ENCODE results near the gene TENT4A. TPM values are rescaled to one million over a fixed set of nuclear protein-coding genes. Genes with fewer than 3 reads are reported as not detected.
"Not testable (repeated sequence)": the region's sequence is repeated elsewhere in the genome, so short reads cannot be mapped to it uniquely, and the experiment has no call there.

Gene TENT4A
- total RNA-seq, 3 donors from 2014 or later = 16.0 to 26.2 (median 16.3) TPM

DNA sequence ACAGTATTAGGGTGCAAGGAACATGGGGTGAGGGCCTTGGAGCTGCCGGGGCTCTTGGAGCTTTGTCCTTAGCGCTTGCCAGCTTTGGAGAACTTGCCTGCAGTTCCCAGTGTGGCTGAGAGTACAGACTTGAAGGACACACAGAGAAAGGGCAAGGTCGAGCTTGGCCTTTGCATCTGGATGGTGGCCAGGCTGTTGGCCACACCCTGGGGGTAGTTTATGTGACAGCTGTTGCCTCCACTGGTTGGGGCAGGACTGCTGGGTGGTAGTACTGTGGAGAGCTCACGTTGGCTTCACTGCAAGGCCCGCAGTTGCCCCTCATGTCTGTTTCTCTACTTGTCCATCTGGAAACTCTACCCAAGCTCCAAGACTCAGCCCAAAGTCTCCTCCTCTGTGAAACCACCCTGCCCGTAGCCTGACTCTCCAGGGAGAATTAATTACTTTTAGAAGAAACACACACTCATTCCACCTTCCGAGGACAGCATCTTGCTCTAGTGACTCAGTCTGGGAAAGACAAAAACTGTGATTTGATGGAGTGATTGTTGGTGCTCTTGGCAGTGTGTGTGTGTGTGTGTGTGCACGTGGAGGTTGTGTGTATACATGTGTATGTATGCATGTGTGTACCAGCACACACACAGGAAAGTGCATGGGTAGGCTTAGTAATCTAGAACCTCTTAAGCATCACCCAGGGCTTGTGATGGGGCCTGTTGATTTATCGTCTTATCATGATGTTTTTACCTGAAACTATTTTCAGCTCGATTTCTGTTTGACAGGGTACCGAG is 57.8 kb downstream of the TENT4A start:
- TF ChIP-seq, protein P1, sequence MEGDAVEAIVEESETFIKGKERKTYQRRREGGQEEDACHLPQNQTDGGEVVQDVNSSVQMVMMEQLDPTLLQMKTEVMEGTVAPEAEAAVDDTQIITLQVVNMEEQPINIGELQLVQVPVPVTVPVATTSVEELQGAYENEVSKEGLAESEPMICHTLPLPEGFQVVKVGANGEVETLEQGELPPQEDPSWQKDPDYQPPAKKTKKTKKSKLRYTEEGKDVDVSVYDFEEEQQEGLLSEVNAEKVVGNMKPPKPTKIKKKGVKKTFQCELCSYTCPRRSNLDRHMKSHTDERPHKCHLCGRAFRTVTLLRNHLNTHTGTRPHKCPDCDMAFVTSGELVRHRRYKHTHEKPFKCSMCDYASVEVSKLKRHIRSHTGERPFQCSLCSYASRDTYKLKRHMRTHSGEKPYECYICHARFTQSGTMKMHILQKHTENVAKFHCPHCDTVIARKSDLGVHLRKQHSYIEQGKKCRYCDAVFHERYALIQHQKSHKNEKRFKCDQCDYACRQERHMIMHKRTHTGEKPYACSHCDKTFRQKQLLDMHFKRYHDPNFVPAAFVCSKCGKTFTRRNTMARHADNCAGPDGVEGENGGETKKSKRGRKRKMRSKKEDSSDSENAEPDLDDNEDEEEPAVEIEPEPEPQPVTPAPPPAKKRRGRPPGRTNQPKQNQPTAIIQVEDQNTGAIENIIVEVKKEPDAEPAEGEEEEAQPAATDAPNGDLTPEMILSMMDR (IDR thresholded peaks at IDR 0.05) = no peak
- DNase-seq (no peak), ATAC-seq (no peak)
- H3K4me1 ChIP-seq (ENCODE audit: low read depth) = peaks cover 4% of the 10 kb centered on the region
- intact Hi-C loops (cut with DNase I, micrococcal nuclease) = no loop called here
- H3K36me3 ChIP-seq (ENCODE audit: low read depth) = no peaks in the 10 kb centered on the region
- no peaks in the 10 kb centered on the region for H3K9me3 ChIP-seq
- H3K4me3 ChIP-seq = no peak overlapping the region

DNA sequence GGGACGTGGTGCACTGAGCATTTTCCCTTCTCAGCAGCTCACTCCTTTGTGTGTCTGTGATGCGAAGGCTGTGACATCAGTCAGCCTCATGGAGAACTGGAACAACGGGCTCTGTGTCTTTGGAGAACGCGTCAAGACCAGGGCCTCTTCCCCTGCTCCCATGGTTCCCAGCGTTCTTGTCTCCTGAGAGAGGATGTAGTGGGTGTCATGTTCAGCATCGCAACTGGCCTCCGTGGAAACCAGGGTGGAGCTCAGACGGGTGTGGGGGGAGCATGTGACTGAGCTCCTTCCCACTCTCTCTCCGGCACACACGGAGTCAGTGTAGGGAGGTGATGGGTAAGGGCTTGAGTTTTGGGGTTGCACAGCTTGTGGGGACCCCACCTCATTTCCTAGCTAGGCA is 59.7 kb downstream of the TENT4A start:
- Histone ChIP-seq H3K9me3 (no peaks in the 10 kb centered on the region), H3K36me3 (ENCODE audit: low read depth) (no peaks in the 10 kb centered on the region), H3K4me3 (no peak overlapping the region), H3K4me1 (ENCODE audit: low read depth) (no peaks in the 10 kb centered on the region)
- TF ChIP-seq, protein P1 (IDR thresholded peaks at IDR 0.05) = no peak
- no peak for DNase-seq
- no peak for ATAC-seq
- intact Hi-C loops (cut with DNase I, micrococcal nuclease) = no loop called here

- TF ChIP-seq, protein P1 (IDR thresholded peaks at IDR 0.05) = no peak
- no peak for ATAC-seq
- no peak overlapping the region for H3K4me3 ChIP-seq
- H3K36me3 ChIP-seq (ENCODE audit: low read depth) = no peaks in the 10 kb centered on the region
- H3K4me1 ChIP-seq (ENCODE audit: low read depth) = no peaks in the 10 kb centered on the region
- DNase-seq = no peak
- H3K9me3 ChIP-seq = no peaks in the 10 kb centered on the region
- intact Hi-C loops (cut with DNase I, micrococcal nuclease) = no loop called here
Observed at GRCh38 chr5:6773342-6774035, 60.3 kb downstream of the TENT4A start.

DNA sequence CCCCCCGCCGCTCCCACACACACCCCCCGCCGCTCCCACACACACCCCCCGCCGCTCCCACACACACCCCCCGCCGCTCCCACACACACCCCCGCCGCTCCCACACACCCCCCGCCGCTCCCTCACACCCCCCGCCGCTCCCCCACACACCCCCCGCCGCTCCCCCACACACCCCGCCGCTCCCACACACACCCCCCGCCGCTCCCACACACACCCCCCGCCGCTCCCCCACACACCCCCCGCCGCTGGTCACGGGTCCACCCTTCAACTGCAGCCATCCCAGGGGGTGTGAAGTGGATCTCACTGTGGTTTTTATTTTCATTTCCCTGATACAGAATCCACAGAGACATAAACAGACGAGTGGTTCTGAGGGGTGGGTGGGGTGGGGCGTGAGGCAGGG is 61.0 kb downstream of the TENT4A start:
- intact Hi-C loops (cut with DNase I, micrococcal nuclease); DNase-seq; H3K9me3 ChIP-seq; H3K4me1 ChIP-seq (ENCODE audit: low read depth); H3K36me3 ChIP-seq (ENCODE audit: low read depth); ATAC-seq; H3K4me3 ChIP-seq: not testable (repeated sequence)

- no peaks in the 10 kb centered on the region for H3K36me3 ChIP-seq (ENCODE audit: low read depth)
- ATAC-seq (no peak), DNase-seq (no peak)
- TF ChIP-seq, protein P1 (IDR thresholded peaks at IDR 0.05) = no peak
- no peaks in the 10 kb centered on the region for H3K9me3 ChIP-seq
- H3K4me3 ChIP-seq = no peak overlapping the region
- no peaks in the 10 kb centered on the region for H3K4me1 ChIP-seq (ENCODE audit: low read depth)
- intact Hi-C loops (cut with DNase I, micrococcal nuclease) = no loop called here
Observed at GRCh38 chr5:6774721-6775204, 61.5 kb downstream of the TENT4A start.

DNA sequence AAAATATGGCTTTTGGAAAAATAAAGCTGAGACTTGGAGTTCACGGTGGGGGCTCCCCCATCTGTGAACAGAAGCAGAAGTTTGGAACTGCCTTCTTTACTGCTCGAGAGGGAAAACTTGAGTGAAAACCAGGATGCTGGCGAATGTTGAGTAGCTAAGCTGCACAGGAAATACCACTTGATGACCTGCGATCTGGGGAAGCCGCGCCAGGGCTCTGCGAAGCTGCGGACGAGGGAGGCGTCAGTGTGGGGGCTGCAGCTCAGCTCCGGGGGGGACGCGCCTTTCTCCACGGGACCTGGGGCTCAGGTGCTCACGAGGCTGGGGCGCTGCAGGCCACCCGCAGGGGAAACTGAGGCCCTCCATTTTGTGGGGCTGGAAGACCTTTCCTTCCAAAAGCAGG is 62.3 kb downstream of the TENT4A start:
- TF ChIP-seq, protein P1 (IDR thresholded peaks at IDR 0.05) = no peak
- H3K36me3 ChIP-seq (ENCODE audit: low read depth) = no peaks in the 10 kb centered on the region
- no peaks in the 10 kb centered on the region for H3K4me1 ChIP-seq (ENCODE audit: low read depth)
- no peak overlapping the region for H3K4me3 ChIP-seq
- ATAC-seq (no peak), DNase-seq (no peak)
- intact Hi-C loops (cut with DNase I, micrococcal nuclease) = no loop called here
- no peaks in the 10 kb centered on the region for H3K9me3 ChIP-seq

Measured in mucosa of descending colon (tissue), 3 donors.